ENCODE measurements around the gene CCDC97.

Gene CCDC97

DNA sequence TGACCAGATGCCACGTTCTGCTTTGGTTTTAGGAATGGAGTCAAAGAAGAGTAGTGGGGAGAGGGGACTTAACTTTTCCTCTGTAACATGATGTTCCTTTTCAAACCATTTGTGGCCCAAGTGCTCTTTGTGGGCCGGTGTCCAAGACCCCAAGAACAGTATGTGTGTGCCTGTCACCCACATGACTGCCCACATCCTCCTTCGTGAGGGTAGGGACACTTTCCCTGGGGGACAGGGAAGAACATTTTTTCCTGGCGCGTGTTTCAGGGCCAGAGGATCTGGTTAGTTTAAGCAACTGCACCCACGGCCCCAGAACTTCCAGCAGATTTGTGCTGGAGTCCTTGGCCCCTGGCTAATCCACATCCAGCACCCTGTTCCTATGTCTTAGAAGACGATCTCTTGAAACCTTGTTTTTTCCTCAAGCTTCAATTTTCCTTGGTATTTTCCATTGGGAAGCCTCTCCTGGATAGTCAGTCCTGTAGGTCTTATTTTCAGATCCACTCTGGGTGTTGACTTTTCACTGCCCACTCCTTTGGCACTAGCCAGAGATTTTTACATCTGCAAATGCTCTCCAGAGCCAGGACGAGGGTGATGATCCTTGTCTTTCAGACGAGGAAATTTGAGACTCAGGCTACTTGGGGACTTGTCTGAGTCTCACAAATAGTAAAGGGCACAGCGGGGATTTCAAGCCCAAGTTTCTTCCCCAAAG, 10.8 kb upstream of the CCDC97 start:
- DNase-seq: no peak

DNA sequence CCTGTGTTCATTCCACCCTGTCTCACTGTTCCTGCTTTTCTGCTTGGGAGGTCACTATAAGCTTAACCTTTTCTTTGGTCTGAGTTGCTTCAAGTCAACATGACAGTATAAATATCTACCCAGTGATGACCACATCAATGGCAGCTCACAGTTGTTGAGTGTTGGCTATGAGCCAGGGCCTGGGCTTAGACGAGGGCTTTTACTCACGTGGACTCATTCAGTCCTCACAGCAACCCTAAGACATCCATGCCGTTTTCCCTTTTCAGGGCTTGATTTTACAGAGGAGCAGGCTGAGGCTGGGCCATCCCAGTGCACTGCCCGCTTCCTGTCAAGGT, 10.2 kb upstream of the CCDC97 start:
- no peak for DNase-seq

DNA sequence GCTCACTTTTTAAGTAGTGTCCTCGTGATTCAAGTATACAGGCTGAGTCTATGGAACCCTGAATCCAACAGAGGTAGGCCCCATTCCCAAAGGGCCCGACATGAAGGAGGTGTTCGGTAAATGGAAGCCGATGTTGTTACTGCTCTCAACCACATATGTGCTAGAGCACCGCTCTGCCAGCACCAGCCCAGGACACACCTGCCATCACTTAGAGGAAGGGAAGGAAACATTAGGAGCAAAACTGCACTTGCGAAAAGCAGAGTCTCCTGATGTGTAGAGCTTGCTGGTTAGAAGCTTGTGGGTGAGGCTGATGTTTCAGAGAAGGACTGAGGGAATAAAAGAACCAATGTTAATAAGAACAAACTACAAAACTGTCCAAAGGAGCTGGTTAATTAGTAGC, 9.4 kb upstream of the CCDC97 start:
- DNase-seq: no peak

DNA sequence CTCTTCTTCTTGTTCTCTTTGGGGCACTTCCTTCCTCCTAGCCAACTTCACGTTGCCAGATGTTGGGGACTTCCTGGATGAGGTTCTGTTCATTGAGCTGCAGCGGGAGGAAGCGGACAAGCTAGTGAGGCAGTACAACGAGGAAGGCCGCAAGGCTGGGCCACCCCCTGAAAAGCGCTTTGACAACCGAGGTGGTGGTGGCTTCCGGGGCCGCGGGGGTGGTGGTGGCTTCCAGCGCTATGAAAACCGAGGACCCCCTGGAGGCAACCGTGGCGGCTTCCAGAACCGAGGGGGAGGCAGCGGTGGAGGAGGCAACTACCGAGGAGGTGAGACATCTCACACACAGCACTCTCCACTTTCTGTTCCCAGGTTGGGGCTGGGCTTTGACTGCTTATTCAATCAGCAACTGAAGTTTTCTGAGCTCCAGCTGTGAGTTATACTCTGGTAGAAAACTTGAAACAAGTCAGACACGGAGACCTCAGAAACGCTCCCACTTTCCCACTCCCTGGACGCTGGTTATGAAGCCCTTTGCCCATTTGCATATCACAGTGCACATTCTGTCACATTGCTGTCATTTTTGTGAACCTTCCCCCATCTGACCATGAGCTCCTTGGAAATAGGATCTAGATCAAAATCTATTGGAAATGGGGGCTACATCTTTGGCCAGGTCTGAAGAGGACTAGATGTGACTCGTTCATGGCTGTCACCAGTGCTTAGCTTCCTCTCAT, 7.2 kb upstream of the CCDC97 start:
- DNase-seq: no peak

- no peak for DNase-seq
These were observed 6.0 kb upstream of the CCDC97 start for GRCh38 chr19:41303954-41304353.

DNA sequence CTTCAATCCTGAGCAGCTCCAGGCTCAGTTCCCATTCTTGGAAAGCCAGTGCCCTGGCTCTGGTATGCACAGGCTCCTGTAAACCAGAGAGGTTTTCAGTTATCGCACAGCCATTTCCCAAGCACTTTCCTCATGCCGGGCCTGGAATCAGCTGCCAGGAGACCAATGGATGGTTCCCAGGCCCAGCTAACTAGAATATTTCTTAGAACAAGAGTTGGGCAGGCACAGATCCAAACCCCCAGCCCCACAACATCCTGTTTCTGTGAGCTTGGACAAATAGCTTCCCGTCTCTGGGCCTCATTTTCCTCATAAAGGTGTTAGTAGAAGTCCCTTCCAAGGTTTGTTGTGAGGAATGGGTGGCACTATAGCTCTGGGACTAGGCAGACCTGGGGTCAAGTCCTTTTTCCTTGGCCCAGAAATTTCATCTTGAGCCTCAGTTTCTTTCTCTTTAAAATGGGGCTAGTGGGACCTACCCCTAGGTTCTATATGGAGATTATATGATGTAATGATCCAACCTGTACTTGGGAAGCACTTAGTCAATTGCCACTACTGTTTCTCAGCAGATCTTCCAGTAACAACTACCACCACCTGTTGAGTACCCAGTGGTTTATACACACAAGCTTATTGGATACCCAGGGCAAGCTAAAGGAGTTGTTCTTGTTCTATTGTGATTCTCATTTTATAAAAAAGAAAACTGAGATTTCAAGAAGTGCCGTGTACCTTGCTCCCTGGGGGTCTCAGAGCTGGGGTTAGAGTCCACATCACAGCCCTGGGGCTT, 5.1 kb upstream of the CCDC97 start:
- DNase-seq: no peak

DNA sequence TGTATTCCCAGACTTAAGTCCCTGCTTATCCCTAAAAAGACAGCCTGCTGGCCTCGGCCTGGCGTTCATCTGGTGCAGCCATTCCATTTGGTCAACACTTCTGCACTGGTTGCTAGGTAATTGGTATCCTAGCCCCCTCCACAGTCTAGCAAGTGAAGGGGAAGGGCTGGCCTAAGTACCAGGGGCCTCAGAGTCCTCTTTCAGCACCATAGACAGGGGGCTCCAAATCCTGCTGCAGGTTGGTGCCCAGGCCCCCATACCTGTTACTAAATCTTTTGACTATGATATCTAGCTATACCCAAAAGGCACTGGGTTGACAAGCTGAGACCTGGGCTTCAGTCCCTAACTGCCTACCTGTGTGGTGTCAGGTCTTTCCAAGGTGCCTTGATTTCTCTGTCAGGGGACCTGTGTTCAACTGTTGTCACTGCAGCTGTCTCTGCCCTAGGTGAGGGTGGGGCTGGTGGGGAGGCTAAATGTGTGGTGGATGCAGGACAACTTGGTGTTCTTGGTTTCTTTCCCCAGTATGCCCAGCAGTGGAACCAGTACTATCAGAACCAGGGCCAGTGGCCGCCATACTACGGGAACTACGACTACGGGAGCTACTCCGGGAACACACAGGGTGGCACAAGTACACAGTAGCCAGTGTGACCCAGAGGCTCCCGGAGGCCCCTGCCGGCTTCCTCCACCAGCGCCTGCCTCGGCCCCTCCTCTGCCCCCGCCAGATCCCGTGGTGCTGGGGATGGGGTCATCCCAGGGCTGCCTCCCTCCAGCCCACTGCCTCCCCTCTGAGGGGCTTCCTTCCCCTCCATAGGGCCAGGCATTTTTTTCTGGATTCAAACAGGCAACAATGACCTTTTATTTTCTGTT, 3.8 kb upstream of the CCDC97 start:
- DNase-seq: no peak

DNA sequence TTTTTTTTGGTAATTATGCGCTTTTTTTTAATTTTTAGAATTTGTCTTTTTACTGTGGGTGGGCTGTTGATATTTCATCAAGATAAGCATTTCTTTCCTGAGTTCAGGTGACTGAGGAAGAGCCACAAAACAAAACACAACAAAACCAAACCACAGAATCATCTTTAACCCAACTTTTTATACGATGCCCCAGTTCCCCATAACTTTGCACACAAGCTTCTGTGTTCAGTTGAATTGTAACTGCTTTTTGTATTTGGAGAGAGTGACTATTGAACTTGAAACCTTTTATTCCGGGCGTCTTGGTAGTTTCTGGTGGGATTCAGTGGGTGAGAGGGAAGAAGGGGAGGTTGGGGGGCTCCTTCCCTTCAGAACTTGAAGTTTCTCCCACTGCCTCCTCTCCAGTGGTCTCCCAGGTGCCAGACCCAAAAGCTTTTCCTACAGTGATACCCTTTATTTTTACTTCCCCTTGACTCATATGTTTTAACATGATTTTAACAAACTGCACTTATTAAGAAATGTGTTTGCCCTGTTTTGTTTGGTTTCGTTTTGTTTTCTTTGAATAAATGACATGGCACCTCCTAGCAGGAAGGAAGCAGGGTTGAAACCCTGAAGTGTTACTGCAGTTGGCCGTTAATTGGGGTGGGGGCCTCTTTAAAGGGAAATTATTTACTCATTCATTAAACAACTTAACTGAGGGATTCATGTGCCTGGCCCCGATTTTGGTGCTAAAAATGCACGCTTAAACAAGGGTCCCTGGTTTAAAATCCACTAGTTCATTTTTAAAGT, 2.7 kb upstream of the CCDC97 start:
- DNase-seq: no peak

DNA sequence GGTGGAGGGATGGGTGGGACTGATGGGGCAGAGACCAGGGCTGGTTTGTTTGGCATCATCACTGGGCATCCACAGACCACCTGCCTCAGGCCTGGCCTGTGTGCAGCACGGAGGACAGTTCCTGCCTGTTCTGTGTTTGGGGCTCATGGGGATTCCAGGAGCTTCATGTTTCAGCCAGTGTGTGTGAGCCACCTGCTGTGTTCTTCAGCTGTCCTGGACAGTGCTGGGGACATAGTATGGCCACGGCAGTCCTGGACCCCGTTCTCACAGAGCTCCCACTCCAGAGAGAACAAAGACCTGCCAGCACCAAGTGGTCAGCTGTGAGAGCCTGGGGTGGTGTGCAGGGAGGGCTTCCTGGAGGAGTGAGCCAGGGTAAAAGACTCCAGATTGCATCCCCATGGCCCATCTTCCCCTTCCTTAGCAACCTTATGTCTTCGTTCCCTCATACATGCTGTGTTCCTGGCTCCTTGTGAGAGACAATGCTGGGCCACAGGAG, 2.0 kb upstream of the CCDC97 start:
- no peak for DNase-seq

DNA sequence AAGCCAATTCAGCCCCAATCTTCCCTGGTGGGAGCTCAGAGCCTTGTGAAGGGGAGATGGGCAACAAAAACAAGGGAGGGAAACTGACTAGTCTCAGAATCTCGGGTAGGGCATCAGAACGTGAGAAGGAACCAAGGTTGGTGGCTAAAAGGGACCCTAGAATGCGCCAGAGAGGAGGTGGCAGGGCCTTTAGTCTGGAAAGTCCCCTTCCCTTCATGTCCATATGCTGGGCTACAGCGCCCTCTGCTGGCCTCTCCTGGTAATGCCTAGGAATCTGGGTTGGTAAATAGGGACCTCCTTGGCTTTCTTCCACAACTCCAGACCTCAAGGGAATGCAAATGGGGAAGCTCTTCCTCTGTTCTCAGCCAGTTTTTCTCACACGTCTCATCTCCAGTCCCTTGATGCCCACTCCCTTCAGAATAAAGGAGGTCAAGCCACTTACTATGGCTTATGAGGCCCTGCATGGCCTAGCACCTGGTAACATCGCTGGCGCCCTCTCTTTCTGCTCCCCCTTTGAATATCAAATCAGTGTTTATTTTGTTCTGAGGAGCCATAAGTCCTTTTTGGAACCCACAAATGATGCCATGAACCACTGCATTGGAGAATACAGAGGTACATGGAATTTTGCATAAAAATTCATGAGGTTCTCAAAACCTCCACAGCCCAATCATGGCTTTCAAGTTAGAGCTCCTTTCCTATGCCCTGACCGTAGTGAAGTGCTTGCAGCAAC, 1.4 kb upstream of the CCDC97 start:
- peak; percentile 5 for DNase-seq

GRCh38 chr19:41309180-41310032, 566 bp upstream of the CCDC97 start:
- DNase-seq: no peak

- DNase-seq: no peak
These were observed 1.1 kb downstream of the CCDC97 start for GRCh38 chr19:41311072-41311471.

- DNase-seq: no peak
These were observed 1.6 kb downstream of the CCDC97 start for GRCh38 chr19:41311613-41312012.

GRCh38 chr19:41316306-41316920, 6.4 kb downstream of the CCDC97 start:
- DNase-seq: no peak

DNA sequence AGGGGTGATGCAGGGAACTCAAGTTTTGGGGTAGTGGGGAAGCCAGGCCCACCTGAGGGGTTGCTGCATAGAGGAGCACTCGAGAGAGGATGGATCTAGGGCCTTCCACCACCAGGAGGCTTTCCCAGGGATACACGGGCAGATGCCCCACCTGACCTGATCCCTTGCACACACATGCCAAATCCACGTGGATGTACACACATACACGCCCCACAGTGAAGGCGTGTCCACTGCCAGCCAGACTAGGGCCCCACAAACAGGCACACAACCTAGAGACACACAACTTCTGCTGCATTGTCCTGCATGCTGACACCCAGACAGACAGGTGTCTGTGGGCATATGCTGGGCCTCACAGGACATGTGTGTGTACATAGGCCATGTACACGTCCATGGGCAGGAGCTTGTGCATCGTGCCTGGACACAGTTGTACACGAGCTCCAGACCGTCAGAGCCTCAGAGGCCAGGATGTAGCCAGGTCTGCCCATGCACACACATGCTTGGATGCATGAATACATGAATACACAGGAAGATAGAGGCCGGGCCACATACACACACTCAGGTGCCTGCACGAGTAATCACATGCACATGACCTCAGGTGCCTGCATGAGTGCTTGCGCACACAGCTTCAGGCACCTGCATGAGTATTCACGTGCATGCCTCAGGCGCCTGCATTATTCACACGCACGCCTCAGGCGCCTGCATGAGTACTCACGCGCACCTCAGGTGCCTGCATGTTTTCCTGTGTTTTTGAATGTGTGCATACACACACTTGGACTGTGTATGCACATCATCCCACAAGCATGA, 8.9 kb downstream of the CCDC97 start:
- no peak for DNase-seq

- no peak for DNase-seq
These were observed 9.7 kb downstream of the CCDC97 start for GRCh38 chr19:41319500-41320184.

GRCh38 chr19:41320185-41320518, 10.2 kb downstream of the CCDC97 start:
- DNase-seq: no peak

- DNase-seq: no peak
These were observed 10.6 kb downstream of the CCDC97 start for GRCh38 chr19:41320568-41320967.

Data from NCI-H1436 treated with DMSO at 0.1 percent for 48 hours (cell line).